AG09319 (cell line): ENCODE data around the gene APPL2.
"Not testable (repeated sequence)": the region's sequence is repeated elsewhere in the genome, so short reads cannot be mapped to it uniquely, and the experiment has no call there.

ENCODE experiments used
- DNase-seq: peaks from one replicate; pipeline ENCODE4 v3.0.0-alpha.2; 2010; ENCODE audit warnings: low read depth; ENCODE audit errors: extremely low read depth
- TF ChIP-seq, protein P1 (sequence below): IDR thresholded peaks from 2 replicates; pipeline ENCODE4 v1.5.1; 2011; ENCODE audit warnings: low read depth, mild to moderate bottlenecking, inconsistent platforms, low read length, moderate library complexity

APPL2 gene

DNA sequence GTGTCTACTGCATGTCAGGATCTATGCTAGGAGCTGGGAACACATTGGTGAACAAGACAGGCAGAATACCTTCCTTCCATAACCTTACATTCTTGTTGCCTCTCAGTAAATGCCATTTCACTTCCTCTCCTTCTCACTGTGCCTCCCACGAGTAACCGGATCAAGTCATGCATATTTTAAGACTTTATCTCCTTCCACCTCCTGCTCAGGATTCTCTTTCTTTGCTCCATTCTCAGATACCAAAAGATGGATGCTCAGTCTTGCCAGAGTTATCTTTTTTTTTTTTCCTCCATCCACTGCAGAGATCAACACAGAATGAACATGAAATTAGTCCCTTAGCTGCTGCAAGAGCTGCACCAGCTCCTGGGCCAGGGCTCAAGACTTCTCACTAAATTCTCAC lies 20.0 kb upstream of the APPL2 start:
- no peak for DNase-seq
- TF ChIP-seq, protein P1, sequence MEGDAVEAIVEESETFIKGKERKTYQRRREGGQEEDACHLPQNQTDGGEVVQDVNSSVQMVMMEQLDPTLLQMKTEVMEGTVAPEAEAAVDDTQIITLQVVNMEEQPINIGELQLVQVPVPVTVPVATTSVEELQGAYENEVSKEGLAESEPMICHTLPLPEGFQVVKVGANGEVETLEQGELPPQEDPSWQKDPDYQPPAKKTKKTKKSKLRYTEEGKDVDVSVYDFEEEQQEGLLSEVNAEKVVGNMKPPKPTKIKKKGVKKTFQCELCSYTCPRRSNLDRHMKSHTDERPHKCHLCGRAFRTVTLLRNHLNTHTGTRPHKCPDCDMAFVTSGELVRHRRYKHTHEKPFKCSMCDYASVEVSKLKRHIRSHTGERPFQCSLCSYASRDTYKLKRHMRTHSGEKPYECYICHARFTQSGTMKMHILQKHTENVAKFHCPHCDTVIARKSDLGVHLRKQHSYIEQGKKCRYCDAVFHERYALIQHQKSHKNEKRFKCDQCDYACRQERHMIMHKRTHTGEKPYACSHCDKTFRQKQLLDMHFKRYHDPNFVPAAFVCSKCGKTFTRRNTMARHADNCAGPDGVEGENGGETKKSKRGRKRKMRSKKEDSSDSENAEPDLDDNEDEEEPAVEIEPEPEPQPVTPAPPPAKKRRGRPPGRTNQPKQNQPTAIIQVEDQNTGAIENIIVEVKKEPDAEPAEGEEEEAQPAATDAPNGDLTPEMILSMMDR: no peak

DNA sequence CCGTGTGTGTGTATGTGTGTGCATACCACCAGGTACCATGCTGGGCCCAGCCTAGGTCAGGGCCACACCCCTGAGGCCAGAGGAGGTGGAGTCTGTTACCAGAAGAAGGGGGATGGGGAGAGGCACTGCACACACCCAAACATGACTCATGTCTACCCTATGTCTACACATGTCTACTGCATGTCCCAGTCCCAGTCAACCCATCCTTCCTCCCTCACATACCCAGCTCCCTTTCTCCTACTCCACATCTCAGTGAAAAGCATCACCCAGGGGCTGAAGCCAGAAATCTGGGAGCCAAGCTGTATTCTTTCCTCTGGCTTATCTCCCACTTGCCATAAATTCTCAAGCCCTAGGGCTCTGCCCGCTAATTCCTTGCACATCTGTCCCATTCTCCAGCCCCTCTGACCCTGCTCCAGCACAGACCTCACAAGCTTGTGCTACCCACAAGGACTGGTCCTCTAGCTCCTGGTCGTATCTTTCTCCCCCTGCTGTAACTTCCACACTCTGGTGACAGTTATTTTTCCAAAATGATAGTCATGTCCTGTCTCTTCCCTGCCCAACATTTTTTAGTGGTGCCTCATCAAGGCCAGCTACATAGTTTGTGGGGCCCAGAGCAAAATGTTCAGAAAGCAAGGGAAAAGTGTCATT lies 18.0 kb upstream of the APPL2 start:
- TF ChIP-seq, protein P1: no peak
- no peak for DNase-seq

- TF ChIP-seq, protein P1: no peak
- DNase-seq: no peak
Measured at GRCh38 chr12:105252901-105253300, 16.9 kb upstream of the APPL2 start.

GRCh38 chr12:105245776-105246427 lies 9.9 kb upstream of the APPL2 start:
- not testable (repeated sequence) for DNase-seq

- no peak for DNase-seq
- TF ChIP-seq, protein P1: no peak
Measured at GRCh38 chr12:105245291-105245690, 9.3 kb upstream of the APPL2 start.

DNA sequence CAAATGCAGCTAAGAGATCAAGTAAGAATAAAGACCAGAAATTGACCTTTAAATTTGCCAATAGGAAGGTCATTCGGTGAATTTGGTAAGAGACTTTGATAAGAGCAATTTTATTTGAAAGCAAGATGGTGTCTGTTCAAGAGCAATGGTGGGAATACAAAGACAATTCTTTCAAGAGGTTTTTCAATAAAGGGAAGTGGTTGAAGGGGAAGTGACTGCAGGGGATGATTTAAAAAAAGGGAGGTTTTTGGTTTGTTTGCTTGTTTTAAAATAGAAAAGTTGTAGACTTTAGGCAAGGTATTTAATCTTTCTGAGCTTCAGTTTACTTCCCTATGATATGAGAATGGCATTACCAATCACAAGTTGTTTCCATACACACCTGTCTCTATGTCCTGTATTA lies 4.3 kb upstream of the APPL2 start:
- TF ChIP-seq, protein P1: no peak
- DNase-seq: no peak

DNA sequence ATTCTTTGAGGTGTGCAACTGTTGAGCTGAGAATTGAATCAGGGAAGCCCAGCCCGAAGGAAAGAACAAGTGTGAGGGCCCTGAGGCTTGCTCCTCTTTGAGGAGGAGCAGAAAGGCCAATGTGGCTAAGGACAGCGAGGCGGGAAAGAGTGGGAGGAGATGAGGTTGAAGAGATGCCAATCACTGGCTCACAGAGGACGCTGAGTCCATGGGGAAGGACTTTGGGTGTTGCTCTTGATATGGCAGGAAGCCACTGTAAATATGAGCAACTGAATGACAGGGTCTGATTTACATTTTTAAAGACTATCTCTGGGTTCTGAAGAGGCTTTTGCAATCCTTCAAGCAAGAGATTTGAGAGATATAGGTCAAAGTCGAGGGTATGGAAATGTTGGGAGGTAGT lies 3.3 kb upstream of the APPL2 start:
- TF ChIP-seq, protein P1: no peak
- DNase-seq: no peak

DNA sequence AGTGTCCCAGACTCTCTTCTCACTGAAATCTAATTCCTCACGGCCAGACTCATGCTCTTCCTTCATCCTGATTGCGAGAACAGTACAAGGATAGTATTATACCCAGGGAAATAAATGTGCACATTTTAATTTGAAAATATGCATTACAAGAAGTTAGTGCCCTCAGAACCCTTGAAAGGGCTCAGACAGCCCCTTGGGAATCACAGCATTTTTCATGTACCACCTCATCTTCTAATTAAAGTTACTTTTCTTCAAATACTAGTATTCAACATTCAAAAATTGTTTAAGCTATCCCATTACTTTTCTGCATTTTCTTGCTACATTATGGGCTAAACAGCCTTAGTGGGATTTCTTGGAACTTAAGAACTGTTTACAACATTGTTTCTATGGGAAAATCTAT lies 1.7 kb upstream of the APPL2 start:
- TF ChIP-seq, protein P1: no peak
- no peak for DNase-seq
